Esophagus squamous epithelium (tissue), 4 donors: ENCODE results near the gene SACS.

Experiments
- POLR2A ChIP-seq, 4 donors: fragments of 450-650 bp; IDR thresholded peaks; one replicate each; pipeline ENCODE4 v1.6.1; 2017; ENCODE audit warnings: antibody characterized with exemption in 4 of 4, mild to moderate bottlenecking in 4 of 4, moderate library complexity in 3 of 4
- TF ChIP-seq, protein P1 (sequence below), 6 experiments: fragments of 450-650 bp in 4 of 6; fragments of 200-600 bp in 2 of 6; sonication (generic) in 2 of 6; IDR thresholded peaks; one replicate each; pipeline ENCODE4 v1.5.1; 2016 to 2019; ENCODE audit warnings: antibody characterized with exemption in 6 of 6, mild to moderate bottlenecking in 4 of 6, moderate library complexity in 4 of 6

GRCh38 chr13:23322353-23323336 is 110.9 kb downstream of the SACS start:
- TF ChIP-seq, protein P1, sequence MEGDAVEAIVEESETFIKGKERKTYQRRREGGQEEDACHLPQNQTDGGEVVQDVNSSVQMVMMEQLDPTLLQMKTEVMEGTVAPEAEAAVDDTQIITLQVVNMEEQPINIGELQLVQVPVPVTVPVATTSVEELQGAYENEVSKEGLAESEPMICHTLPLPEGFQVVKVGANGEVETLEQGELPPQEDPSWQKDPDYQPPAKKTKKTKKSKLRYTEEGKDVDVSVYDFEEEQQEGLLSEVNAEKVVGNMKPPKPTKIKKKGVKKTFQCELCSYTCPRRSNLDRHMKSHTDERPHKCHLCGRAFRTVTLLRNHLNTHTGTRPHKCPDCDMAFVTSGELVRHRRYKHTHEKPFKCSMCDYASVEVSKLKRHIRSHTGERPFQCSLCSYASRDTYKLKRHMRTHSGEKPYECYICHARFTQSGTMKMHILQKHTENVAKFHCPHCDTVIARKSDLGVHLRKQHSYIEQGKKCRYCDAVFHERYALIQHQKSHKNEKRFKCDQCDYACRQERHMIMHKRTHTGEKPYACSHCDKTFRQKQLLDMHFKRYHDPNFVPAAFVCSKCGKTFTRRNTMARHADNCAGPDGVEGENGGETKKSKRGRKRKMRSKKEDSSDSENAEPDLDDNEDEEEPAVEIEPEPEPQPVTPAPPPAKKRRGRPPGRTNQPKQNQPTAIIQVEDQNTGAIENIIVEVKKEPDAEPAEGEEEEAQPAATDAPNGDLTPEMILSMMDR (IDR thresholded peaks at IDR 0.05), result no peak
- TF ChIP-seq POLR2A (IDR thresholded peaks at IDR 0.05), result no peak
